ENCODE data around the gene RNF125. TPM values are rescaled to one million over a fixed set of nuclear protein-coding genes. Genes with fewer than 3 reads are reported as not detected.

Gene RNF125
- total and polyA plus RNA-seq, 2 donors (not counting 1 experiment from before 2014, with no cell fraction given), result 5.6 to 7.7 TPM

DNA sequence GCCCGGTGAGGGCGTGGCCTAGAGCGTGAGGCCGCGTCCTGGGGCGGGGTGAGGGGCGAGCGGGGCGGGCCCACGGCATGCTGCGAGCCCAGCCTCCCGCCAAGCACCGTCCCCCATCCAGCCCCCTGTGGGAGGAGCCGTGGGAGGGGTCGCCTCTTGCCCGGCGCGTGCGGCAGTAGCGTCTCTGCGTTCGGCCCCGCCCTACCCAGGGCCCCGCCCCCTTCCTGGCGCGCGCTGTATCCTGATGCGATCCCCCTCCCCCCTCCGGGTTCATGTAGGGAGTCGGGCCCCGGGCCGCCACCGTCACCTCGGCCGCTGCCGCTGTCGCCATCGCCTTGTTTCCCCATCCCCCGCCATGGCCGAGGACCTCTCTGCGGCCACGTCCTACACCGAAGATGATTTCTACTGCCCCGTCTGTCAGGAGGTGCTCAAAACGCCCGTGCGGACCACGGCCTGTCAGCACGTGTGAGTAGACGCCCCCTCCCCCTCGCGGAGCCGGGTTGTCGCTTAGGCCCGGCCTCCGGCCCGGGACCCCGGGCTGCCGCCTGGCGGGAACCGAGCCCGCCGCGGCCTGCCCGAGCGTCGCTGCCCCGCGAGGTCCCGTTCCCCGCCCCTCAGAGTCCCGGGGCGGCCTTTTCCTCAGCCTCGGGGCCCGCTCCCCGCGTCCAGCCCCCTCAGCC lies 73.9 kb downstream of the RNF125 start:
- Mint-ChIP-seq H3K27ac (peak overlapping the region; percentile 98), H3K9me3 (ENCODE audit: insufficient read depth) (no peaks in the 10 kb centered on the region), H3K27me3 (no peaks in the 10 kb centered on the region), H3K4me1 (peaks cover 43% of the 10 kb centered on the region), H3K4me3 (peak overlapping the region; percentile 93)
- ChIA-PET POLR2A (interaction anchor here (0.5 to 2.6 kb wide), 5 partner anchors 44 to 248 kb away, joined by 3 to 42 read pairs (median 4); partner anchors contain the start of genes RNF125 and TRAPPC8), CTCF (interaction anchor here (0.6 to 2.7 kb wide), 3 partner anchors 20 to 150 kb away, joined by 4 to 12 read pairs (median 9); partner anchors contain the start of genes RNF125 and TRAPPC8)
- Histone ChIP-seq H3K27me3 (replicated peaks in 1 of 4; ENCODE audit: control extremely low read depth in 1 of 4, control insufficient read depth in 3 of 4, insufficient read depth in 4 of 4, low read length in 3 of 4) (no peaks in the 10 kb centered on the region), H3K4me2 (replicated peaks; ENCODE audit: low read depth, low read length, poor library complexity, severe bottlenecking) (peak overlapping the region; percentile 95), H2AFZ (ENCODE audit: insufficient read depth, low read depth, low read length, poor library complexity, severe bottlenecking) (peak overlapping the region; percentile 80), H3K9me3 (ENCODE audit: control extremely low read depth in 1 of 3, control insufficient read depth in 2 of 3, insufficient read depth in 1 of 3, low read length in 2 of 3) (no peaks in the 10 kb centered on the region), H4K20me1 (ENCODE audit: control insufficient read depth, insufficient read depth, low read length, poor library complexity, severe bottlenecking) (peaks cover 50% of the 10 kb centered on the region), H3K36me3 (replicated peaks in 1 of 2; ENCODE audit: control extremely low read depth in 1 of 2, control insufficient read depth in 1 of 2, extremely low read depth in 1 of 2, insufficient read depth in 2 of 2, low read length in 1 of 2) (peaks cover 0 to 20% of the 10 kb centered on the region in 2 experiments), H3K27ac (ENCODE audit: low read length in 2 of 2) (peak overlapping the region; percentile 100), H3K4me3 (ENCODE audit: control extremely low read depth in 1 of 5, extremely low read depth in 1 of 5, insufficient read depth in 1 of 5, low read depth in 2 of 5, low read length in 4 of 5) (peak overlapping the region; percentile 63 to 98 (median 90)), H3K79me2 (ENCODE audit: control insufficient read depth, insufficient read depth, low read length) (peaks cover 40% of the 10 kb centered on the region), H3K4me1 (ENCODE audit: control insufficient read depth in 2 of 2, insufficient read depth in 2 of 2, low read length in 2 of 2) (peaks cover 35 to 40% of the 10 kb centered on the region in 2 donors), H3K9ac (ENCODE audit: low read length) (peak overlapping the region; percentile 99)
- intact Hi-C loops (cut with micrococcal nuclease), result loop anchor here (1.0 to 5.0 kb wide), 4 partner anchors 45 to 710 kb away; partner anchors contain the start of genes RNF125 and TRAPPC8
- under 1% methylated on average over 76 of the region's 77 CpGs for WGBS (ENCODE audit: insufficient coverage)
- no peak for TF ChIP-seq EZH2 (IDR thresholded peaks at IDR 0.05; ENCODE audit: borderline replicate concordance, insufficient read depth, low read depth, low read length, poor library complexity, severe bottlenecking)
- TF ChIP-seq, protein P1, sequence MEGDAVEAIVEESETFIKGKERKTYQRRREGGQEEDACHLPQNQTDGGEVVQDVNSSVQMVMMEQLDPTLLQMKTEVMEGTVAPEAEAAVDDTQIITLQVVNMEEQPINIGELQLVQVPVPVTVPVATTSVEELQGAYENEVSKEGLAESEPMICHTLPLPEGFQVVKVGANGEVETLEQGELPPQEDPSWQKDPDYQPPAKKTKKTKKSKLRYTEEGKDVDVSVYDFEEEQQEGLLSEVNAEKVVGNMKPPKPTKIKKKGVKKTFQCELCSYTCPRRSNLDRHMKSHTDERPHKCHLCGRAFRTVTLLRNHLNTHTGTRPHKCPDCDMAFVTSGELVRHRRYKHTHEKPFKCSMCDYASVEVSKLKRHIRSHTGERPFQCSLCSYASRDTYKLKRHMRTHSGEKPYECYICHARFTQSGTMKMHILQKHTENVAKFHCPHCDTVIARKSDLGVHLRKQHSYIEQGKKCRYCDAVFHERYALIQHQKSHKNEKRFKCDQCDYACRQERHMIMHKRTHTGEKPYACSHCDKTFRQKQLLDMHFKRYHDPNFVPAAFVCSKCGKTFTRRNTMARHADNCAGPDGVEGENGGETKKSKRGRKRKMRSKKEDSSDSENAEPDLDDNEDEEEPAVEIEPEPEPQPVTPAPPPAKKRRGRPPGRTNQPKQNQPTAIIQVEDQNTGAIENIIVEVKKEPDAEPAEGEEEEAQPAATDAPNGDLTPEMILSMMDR (IDR thresholded peaks at IDR 0.05), result no peak
- ATAC-seq (ENCODE audit: low read depth) (peak; percentile 90), DNase-seq (peak; percentile 98)

Data from B cell (primary cell).